ENCODE measurements around the gene NRCAM.

Gene NRCAM

GRCh38 chr7:108232076-108232475, 224.2 kb downstream of the NRCAM start:
- no peak for DNase-seq (ENCODE audit: extremely low spot score, insufficient read length, low read depth)
- no peak for FAIRE-seq

DNA sequence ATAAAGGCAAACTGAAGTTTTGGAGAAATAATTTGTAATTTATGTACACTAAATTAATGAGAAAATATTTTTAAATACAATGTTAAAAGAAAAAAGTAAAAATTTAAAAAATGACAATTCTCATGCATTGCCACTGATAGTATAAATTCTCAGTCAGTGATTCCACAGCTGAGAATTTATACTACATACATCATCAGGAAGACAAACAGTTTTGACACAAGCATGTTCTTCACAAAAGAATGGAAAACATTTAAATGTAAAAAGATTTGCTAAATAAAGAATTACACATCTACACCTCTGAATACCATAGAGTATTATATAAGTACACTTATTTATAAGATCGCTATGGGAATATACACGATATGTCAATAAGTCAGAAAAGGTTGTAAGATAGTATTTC, 225.0 kb downstream of the NRCAM start:
- FAIRE-seq (peak; percentile 41), DNase-seq (ENCODE audit: extremely low spot score, insufficient read length, low read depth) (no peak)

- DNase-seq (ENCODE audit: extremely low spot score, insufficient read length, low read depth) (no peak), FAIRE-seq (no peak)
These were observed 228.9 kb downstream of the NRCAM start for GRCh38 chr7:108227366-108227765.

DNA sequence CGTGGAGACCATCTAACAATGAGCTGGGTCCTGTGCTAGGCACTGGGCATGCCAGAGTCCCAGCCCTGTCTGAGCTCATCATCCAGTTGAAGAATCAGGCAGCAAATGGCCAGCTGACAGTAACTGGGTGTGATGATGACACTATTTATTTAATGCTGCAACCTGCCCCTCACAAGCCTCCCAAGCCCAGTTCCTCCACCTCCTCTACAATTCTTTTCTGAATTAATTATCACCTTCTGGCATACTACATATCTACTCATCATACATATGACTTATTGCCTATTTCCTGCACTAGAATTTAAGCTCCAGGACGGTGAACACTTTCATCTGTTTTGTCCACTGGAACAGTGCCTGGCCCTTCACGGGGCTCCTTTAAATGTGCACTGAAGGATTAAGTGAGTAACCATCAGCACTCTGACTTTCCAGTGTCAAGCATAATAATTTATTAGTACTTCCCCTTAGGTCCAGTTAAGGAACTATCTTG, 229.4 kb downstream of the NRCAM start:
- no peak for DNase-seq (ENCODE audit: extremely low spot score, insufficient read length, low read depth)
- no peak for FAIRE-seq

DNA sequence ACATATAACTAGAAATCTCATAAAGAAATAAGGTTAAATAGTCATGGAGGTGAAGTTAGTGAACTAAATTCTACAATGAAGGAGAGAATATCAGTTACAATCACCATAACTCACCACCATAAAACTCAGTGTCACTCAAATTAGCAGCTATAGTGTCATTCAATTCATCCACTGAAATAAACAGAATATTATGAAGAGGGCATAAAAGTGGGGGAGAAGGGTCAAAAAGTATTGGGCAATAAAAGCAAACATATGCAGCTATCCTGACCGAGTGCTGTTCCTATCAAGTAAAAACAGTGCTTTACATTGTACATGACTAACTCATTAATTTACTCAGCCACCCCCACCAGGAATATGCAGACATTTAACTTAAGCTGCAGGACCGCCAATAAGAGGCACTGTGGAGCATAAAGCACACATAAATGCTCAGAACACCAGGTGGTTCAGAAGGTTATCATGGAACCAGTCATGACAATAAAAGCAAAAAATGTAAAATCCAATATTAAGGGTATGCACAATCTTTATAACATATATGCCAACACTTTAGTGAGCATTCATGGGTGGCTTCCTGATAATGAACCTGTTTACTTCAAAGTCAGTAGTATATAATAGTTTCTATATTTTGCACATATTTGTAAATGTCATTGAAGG, 230.6 kb downstream of the NRCAM start:
- DNase-seq (ENCODE audit: extremely low spot score, insufficient read length, low read depth) (no peak), FAIRE-seq (no peak)

DNA sequence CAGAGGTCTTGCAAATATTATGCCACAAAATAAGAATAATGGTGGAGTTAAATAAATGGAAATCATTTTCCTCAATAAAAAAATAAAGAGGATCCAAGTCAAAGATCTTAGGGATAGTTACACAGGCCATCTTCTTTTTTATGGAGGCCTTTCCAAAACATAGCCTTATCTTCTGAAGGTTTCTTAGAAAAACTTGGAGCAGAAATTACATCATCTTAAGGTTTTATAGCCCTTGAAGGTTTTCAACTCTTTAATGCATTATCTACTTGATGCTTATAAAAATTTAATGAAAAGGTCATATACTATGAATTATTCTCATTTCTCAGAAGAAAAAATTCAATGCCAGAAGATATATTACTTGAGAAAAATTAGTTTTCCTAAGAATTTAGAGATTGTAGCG, 231.8 kb downstream of the NRCAM start:
- no peak for FAIRE-seq
- DNase-seq (ENCODE audit: extremely low spot score, insufficient read length, low read depth), result no peak

GRCh38 chr7:108222236-108222892, 233.9 kb downstream of the NRCAM start:
- no peak for DNase-seq (ENCODE audit: extremely low spot score, insufficient read length, low read depth)
- FAIRE-seq, result no peak

DNA sequence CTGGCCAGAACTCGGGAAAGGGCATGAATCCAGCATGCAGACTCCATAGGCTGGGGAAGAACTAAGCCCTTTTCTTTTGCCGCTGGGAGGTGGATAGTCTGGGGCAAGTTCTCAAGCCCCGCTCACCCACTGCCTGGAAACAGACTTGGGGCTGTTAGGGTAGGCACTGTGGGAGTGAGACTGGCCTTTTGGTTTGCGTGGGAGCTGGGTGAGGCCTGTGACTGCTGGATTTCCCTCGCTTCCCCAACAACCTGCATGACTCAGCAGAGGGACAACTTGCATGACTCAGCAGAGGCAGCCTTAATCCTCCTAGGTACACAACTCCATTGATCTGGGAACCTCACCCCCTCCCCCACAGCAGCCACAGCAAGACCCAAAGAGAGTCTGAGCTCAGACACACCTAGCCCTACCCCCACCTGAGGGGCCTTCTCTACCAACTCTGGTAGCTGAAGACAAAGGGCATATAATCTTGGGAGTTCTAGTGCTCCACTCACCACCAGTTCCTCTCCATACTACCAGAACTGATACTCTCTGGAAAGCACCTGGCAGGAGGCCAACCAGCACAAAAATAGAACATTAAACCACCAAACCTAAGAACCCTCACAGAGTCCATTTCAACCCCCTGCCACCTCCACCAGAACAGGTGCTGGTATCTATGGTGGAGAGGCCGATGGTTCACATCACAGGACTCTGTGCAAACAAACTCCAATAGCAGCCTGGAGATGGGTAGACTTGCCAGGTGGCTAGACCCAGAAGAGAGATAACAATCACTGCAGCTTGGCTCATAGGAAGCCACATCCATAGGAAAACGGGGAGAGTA, 244.6 kb downstream of the NRCAM start:
- FAIRE-seq, result peak; percentile 39
- no peak for DNase-seq (ENCODE audit: extremely low spot score, insufficient read length, low read depth)

DNA sequence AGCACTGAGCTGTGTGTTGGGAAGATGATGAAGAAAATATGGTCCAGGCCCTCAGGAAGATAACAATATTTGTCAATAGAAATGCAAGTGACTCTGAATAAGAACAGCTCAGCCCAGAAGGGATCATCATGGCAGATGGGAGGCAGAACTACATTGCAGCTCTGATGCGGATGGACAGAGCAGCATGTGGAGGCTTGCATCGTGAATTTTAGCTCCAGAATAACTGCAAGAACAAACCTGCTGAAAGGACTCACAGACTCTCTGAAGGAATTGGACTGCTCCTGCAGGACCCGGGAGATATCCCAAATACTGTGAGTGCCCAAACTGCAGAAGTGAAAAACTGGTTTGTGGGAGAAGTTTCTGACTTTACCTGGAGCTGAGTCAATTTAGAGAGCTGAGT, 245.4 kb downstream of the NRCAM start:
- DNase-seq (ENCODE audit: extremely low spot score, insufficient read length, low read depth), result no peak
- FAIRE-seq, result no peak

GRCh38 chr7:108205311-108205710, 250.9 kb downstream of the NRCAM start:
- FAIRE-seq (no peak), DNase-seq (ENCODE audit: extremely low spot score, insufficient read length, low read depth) (no peak)

DNA sequence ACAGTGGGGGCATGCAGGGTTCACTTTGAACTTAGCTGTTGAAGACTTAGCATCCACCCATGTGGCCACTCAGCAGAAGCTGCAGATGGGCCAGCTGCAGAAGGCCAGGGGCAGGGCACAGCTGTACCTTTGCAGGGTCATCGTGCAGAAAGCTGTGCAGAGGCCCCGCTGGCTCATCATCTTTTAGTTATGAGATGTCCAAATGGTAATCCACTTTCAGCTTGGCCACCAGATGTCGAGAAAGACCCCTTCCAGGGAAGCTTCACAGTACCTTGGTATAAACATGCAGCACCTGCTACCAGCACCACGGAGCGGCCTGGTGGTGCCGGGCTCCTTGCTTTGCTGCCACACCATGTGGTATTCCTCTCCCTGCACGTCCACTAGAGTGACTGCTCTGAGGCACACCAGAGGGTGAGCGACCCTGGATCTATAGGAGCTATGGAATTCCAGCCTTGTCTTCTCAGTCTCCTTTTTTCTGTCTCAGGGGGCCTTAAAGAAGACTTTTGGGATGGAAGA, 251.9 kb downstream of the NRCAM start:
- DNase-seq (ENCODE audit: extremely low spot score, insufficient read length, low read depth), result no peak
- FAIRE-seq, result no peak

DNA sequence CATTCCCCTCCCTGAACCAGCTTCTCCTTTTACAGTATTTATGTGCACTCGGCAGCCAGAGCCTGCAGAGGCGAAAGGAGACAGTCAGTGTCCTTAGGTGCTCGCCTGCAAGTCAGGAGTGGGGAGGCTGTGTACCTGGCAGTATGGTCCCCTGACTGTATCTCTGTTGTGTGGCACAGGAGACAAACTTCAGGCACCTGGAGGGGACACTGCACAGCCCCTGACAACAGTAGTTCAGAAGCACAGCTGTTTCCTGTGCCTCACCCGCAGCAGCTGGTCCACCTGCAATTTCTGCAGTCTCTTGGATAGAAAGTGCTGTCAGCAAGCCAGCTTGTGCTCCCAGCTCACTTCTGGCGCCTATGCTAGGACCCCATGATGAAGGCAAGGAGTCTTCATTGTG, 252.7 kb downstream of the NRCAM start:
- no peak for DNase-seq (ENCODE audit: extremely low spot score, insufficient read length, low read depth)
- no peak for FAIRE-seq

GRCh38 chr7:108202743-108203142, 253.5 kb downstream of the NRCAM start:
- no peak for FAIRE-seq
- DNase-seq (ENCODE audit: extremely low spot score, insufficient read length, low read depth), result no peak

DNA sequence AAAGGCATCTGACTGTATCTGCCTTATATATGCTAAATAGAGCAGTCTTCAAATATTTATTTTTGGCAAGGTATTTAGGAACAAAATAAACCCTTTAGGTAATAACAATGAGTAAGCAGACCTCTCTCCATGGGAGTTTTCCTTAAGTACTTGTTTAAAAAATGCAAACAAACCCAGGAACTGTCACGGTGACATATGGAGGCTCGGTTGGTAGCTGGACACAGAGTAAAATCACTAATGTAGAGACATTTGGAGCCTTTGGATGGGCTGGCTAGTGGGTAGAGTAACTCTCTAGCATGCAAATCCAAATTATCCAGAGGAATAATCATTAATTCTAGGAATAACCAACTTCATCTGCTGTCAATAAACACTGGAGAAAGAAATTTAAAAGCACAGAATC, 254.5 kb downstream of the NRCAM start:
- FAIRE-seq, result no peak
- no peak for DNase-seq (ENCODE audit: extremely low spot score, insufficient read length, low read depth)

DNA sequence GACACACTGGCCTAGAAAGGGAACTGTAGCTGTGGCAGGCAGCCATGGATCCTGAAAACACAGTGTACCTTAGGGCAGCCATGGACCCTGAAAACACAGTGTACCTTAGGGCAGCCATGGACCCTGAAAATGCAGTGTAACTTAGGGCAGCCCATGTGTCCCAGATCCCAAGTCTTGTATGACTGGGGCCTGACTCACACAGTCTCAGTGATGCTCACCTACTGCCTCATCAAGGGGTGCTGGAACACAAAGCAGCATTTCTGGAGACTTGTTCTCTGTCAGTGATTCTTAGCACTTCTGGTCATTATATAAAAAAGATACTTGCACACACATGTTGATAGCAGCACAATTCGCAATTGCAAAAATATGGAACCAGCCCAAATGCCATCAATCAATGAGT, 255.9 kb downstream of the NRCAM start:
- FAIRE-seq (no peak), DNase-seq (ENCODE audit: extremely low spot score, insufficient read length, low read depth) (no peak)

DNA sequence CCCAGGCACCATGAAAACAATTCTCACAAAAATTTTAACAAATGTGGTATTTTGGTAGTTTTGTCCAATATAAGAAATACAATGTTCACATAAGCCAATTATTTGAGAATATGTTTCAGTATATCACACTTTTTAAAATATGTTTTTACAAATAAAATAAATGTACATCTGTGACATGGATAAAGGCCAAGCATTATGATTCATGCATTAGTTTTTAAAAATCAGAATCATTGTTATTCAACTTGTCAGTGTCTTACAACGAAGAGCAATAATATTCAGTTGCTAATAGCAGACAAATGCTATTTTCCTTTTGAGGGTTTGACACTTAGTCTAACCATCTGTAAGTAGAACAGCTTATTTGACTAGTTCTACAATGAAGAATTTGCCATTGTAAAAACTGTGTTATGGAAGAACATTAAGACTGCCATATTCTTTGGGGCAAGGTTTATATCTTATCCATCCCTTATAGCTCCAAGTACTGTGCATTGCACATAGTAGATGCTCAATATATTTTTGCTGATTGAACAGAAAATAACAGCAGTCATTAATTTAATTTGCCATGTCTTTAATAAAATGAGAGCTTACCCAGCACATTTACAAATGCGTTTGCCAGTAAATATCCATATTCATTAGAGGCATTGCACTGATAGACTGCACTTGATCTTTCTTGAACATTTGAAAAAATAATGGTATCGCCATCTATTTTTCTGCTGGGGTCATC, 258.7 kb downstream of the NRCAM start:
- no peak for FAIRE-seq
- no peak for DNase-seq (ENCODE audit: extremely low spot score, insufficient read length, low read depth)

DNA sequence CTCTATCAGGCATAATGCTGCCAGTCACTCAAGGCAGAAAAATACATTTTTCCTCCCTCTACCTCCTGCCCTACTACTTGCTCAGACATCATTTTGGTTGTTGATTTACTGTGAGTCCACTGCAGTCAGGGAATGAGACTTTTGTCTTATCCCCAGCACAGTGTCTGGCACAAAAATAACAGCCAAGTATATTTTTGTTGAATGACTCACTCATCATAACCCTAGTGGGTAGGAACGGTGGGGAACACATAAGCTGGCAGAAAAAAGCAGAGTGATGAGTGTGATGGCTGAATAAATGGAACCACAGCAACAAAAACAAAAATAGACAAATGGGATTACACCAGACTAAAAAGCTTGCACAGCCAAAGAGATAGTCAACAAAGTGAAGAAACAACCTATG, 260.2 kb downstream of the NRCAM start:
- FAIRE-seq (no peak), DNase-seq (ENCODE audit: extremely low spot score, insufficient read length, low read depth) (no peak)

GRCh38 chr7:108193594-108194498, 262.4 kb downstream of the NRCAM start:
- FAIRE-seq (no peak), DNase-seq (ENCODE audit: extremely low spot score, insufficient read length, low read depth) (no peak)

- DNase-seq (ENCODE audit: extremely low spot score, insufficient read length, low read depth), result no peak
- no peak for FAIRE-seq
These were observed 265.3 kb downstream of the NRCAM start for GRCh38 chr7:108190891-108191290.

All from GM18507 (cell line).